ENCODE data around the gene PRR18.

- TF ChIP-seq CTCF (conservative IDR thresholded peaks at IDR 0.05 in 1 of 2, IDR thresholded peaks at IDR 0.05 in 1 of 2; ENCODE audit: low read depth in 1 of 2, low read length in 2 of 2) (no peak), EZH2 (IDR thresholded peaks at IDR 0.05; ENCODE audit: low read length, missing control alignments) (no peak)
Observed at GRCh38 chr6:166282394-166283032, 25.7 kb downstream of the PRR18 start.

Data from fibroblast of lung (primary cell).